K562 (cell line): ENCODE measurements around the gene MRTFB. TPM values are rescaled to one million over a fixed set of nuclear protein-coding genes. Genes with fewer than 3 reads are reported as not detected.

Source experiments
- EWSR1 ChIP-seq: fragments of 450-650 bp; IDR thresholded peaks from 2 replicates; pipeline ENCODE4 v1.6.1; 2018; ENCODE audit warnings: borderline replicate concordance, mild to moderate bottlenecking, low read depth, moderate library complexity; ENCODE audit not compliant: partially characterized antibody
- MGA ChIP-seq: fragments of 450-650 bp; IDR thresholded peaks from 2 replicates; pipeline ENCODE4 v1.6.1; 2016; ENCODE audit warnings: mild to moderate bottlenecking, moderate library complexity
- ZBTB40 ChIP-seq, 2 experiments: fragments of 450-650 bp in 1 of 2; sonication (generic) in 1 of 2; formaldehyde crosslinking in 1 of 2; IDR thresholded peaks; 2 replicates each; pipeline versions ENCODE4 v1.7.1 to v1.9.0; 2016 to 2022; ENCODE audit warnings: inconsistent platforms in 1 of 2, mild to moderate bottlenecking in 1 of 2, missing genetic modification reagents in 1 of 2
- ZNF217 ChIP-seq: sonication (generic); formaldehyde crosslinking; IDR thresholded peaks from 2 replicates; pipeline ENCODE4 v1.8.0; 2022; ENCODE audit warnings: mild to moderate bottlenecking, missing genetic modification reagents
- polyA plus RNA-seq, 8 experiments: library from polyadenylated mRNA; depleted of rRNA in 4 of 8; stranded (reverse) in 5 of 8; unstranded in 3 of 8; fragments of >200 nt; fragmentation: Nextera tagmentation in 2 of 8; fragmentation: Illumina TruSeq in 1 of 8; extraction: Ambion mirVana in 2 of 8; extraction: Trizol in 1 of 8; gene quantifications; 2 replicates each; pipeline versions ENCODE4 v1.2.1 to v1.2.3, GENCODE V29; 2011 to 2014; ENCODE audit warnings: inconsistent platforms in 1 of 8, missing spikeins in 1 of 8
- total RNA-seq, 7 experiments: library from RNA; depleted of rRNA in 6 of 7; stranded (reverse); fragments of >200 nt in 6 of 7; fragmentation: Illumina TruSeq in 2 of 7; extraction: Trizol in 2 of 7; gene quantifications; 2 replicates each; pipeline versions ENCODE4 v1.2.1 to v1.2.3, GENCODE V29; 2011 to 2021; ENCODE audit warnings: low replicate concordance in 1 of 7

MRTFB gene
- total and polyA plus RNA-seq, 9 of the 15 experiments (the other 6 are each of a cell fraction or from before 2014, with no cell fraction given), result 2.2 to 12.7 (median 7.0) TPM

GRCh38 chr16:14070877-14071575 is at the start of gene MRTFB (continued):
- TF ChIP-seq ZNF217 (CRISPR knock-in tag) (no peak), ZBTB40 (IDR thresholded peaks at IDR 0.05) (no peak), ZBTB40 (CRISPR knock-in tag; IDR thresholded peaks at IDR 0.05) (no peak), EWSR1 (no peak), MGA (peak; percentile 42; the same call in 1 of the 2 replicates)
